Colonic mucosa (tissue), 4 donors: ENCODE data around the gene GINS2. TPM values are rescaled to one million over a fixed set of nuclear protein-coding genes. Genes with fewer than 3 reads are reported as not detected.

Experiments used
- DNase-seq: peaks from one replicate; pipeline ENCODE4 v3.0.0-alpha.2; 2020
- H3K27ac ChIP-seq: fragments of 200-600 bp; one replicate; pipeline ENCODE4 v1.8.0; 2021
- H3K27me3 ChIP-seq: fragments of 200-600 bp; one replicate; pipeline ENCODE4 v1.8.0; 2021
- H3K36me3 ChIP-seq: fragments of 200-600 bp; one replicate; pipeline ENCODE4 v1.8.0; 2021
- H3K4me1 ChIP-seq: fragments of 200-600 bp; one replicate; pipeline ENCODE4 v1.8.0; 2021; ENCODE audit warnings: mild to moderate bottlenecking
- H3K4me3 ChIP-seq: fragments of 200-600 bp; one replicate; pipeline ENCODE4 v1.8.0; 2021
- H3K9ac ChIP-seq, 2 donors: one replicate each; pipeline ENCODE4 v1.7.0; 2013; ENCODE audit warnings: control low read depth in 2 of 2, low read depth in 2 of 2, low read length in 2 of 2
- H3K9me3 ChIP-seq: fragments of 200-600 bp; one replicate; pipeline ENCODE4 v1.8.0; 2021
- CTCF ChIP-seq: fragments of 200-600 bp; IDR thresholded peaks from one replicate; pipeline ENCODE4 v1.8.0; 2022; ENCODE audit warnings: antibody characterized with exemption, mild to moderate bottlenecking
- intact Hi-C: fragments of 100-400 bp; cut with DNase I; formaldehyde crosslinking; loops from one replicate; pipeline ENCODE4 v1.14.1; 2022
- total RNA-seq, 2 donors: library from RNA; stranded (reverse); fragmentation: NEBNext Ultra II Directional in 1 of 2; extraction: Animal tissue kit (Norgen Biotek cat#: 25700) in 1 of 2; gene quantifications; one replicate each; pipeline ENCODE4 v1.2.1, GENCODE V29; 2021
- donor health status: healthy.
- donor health status: DM: no; HTN: no; CAD: no.
- donor health status: DM: no; HTN: no; CAD: no.

GINS2 gene
- total RNA-seq, 2 donors from 2014 or later: 6.1 to 39.9 TPM

GRCh38 chr16:85628645-85629044 lies 60.1 kb downstream of the GINS2 start:
- no peaks in the 10 kb centered on the region for H3K4me1 ChIP-seq
- intact Hi-C loops: no loop called here
- DNase-seq: no peak
- no peak overlapping the region for H3K27ac ChIP-seq
- H3K4me3 ChIP-seq: no peak overlapping the region
- H3K36me3 ChIP-seq: no peaks in the 10 kb centered on the region
- no peaks in the 10 kb centered on the region for H3K9me3 ChIP-seq
- no peak overlapping the region for H3K9ac ChIP-seq
- no peak for TF ChIP-seq CTCF
- no peaks in the 10 kb centered on the region for H3K27me3 ChIP-seq

GRCh38 chr16:85628265-85628556 lies 60.5 kb downstream of the GINS2 start:
- Histone ChIP-seq H3K36me3 (no peaks in the 10 kb centered on the region), H3K9me3 (no peaks in the 10 kb centered on the region), H3K9ac (no peak overlapping the region), H3K27me3 (no peaks in the 10 kb centered on the region), H3K4me1 (no peaks in the 10 kb centered on the region), H3K4me3 (no peak overlapping the region), H3K27ac (no peak overlapping the region)
- DNase-seq: no peak
- no peak for TF ChIP-seq CTCF
- intact Hi-C loops: no loop called here

DNA sequence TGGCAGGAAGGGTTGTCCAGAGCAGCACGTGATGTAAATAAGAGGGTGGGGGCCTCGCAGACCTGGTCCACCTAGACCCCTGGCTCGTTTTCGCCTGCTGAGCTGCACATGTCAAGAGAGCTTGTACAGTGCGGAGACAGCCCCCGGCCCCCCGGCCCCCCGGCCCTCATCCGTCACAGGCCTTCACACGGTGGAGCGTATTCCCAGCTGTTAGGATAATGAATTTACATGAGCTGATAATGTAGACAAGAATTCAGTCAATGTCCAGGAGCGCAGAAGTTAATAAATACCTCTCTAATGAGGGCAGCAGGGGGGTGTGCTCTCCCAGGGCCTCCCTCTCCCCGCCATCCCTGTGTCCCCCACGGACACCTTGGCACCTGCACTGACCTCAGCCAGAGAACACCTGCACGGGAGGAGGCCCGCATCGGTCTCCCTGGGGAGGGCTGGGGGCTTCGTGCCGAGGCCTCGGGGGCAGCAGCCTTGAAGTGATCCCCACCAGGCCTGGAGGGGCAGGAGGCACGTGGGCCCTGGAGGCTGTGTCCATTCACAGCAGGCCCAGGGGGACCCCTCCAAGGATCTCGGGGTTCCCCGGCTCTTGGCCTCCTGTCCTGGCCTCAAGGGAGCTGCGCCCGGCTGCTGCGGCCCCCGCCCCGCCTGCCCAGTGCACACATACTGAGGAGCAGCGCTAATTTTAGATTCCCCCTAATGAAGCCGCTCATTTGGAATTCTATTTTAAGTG lies 61.1 kb downstream of the GINS2 start:
- no peak overlapping the region for H3K27ac ChIP-seq
- no peaks in the 10 kb centered on the region for H3K9me3 ChIP-seq
- no peaks in the 10 kb centered on the region for H3K27me3 ChIP-seq
- no peak overlapping the region for H3K4me3 ChIP-seq
- intact Hi-C loops: no loop called here
- no peak for DNase-seq
- TF ChIP-seq CTCF: no peak
- H3K4me1 ChIP-seq: peaks cover under 1% of the 10 kb centered on the region
- H3K36me3 ChIP-seq: no peaks in the 10 kb centered on the region
- H3K9ac ChIP-seq: no peak overlapping the region

- H3K9ac ChIP-seq: no peak overlapping the region
- no peak for TF ChIP-seq CTCF
- H3K9me3 ChIP-seq: no peaks in the 10 kb centered on the region
- peaks cover 6% of the 10 kb centered on the region for H3K4me1 ChIP-seq
- H3K36me3 ChIP-seq: no peaks in the 10 kb centered on the region
- H3K27me3 ChIP-seq: no peaks in the 10 kb centered on the region
- no peak for DNase-seq
- intact Hi-C loops: no loop called here
- H3K4me3 ChIP-seq: no peak overlapping the region
- no peak overlapping the region for H3K27ac ChIP-seq
Measured at GRCh38 chr16:85627089-85627488, 61.7 kb downstream of the GINS2 start.

Other genes with a start within 250 kb of the GINS2 start
- 100 to 1,000 TPM in 1 of 2 donors, 10 to 100 TPM in 1; 79.2 to 103 TPM for gene GSE1, start 75.6 kb downstream of the GINS2 start, total RNA-seq
- gene C16orf74, start 62.1 kb upstream of the GINS2 start, total RNA-seq: under 1 TPM; 0.37 to 0.96 TPM
- 10 to 100 TPM; 30.6 to 49.8 TPM for gene EMC8, start 110.6 kb upstream of the GINS2 start, total RNA-seq
- 1,000 to 10,000 TPM; 1,080 to 1,242 TPM for gene COX4I1, start 110.7 kb upstream of the GINS2 start, total RNA-seq
- gene IRF8, start 210.2 kb upstream of the GINS2 start, total RNA-seq: 10 to 100 TPM; 25.1 to 52.5 TPM